ENCODE results near the gene SPRR1B. TPM values are rescaled to one million over a fixed set of nuclear protein-coding genes. Genes with fewer than 3 reads are reported as not detected.
"Not testable (repeated sequence)": the region's sequence is repeated elsewhere in the genome, so short reads cannot be mapped to it uniquely, and the experiment has no call there.

Gene SPRR1B
- total RNA-seq, 3 donors from 2014 or later = not detected

GRCh38 chr1:153000294-153000693, 30.7 kb upstream of the SPRR1B start:
- no peak overlapping the region for H3K4me3 ChIP-seq
- no peaks in the 10 kb centered on the region for H3K9me3 ChIP-seq
- intact Hi-C loops (cut with DNase I, micrococcal nuclease) = no loop called here
- no peak for TF ChIP-seq CTCF (IDR thresholded peaks at IDR 0.05)
- no peak for DNase-seq
- H3K4me1 ChIP-seq (ENCODE audit: low read depth) = no peaks in the 10 kb centered on the region
- no peaks in the 10 kb centered on the region for H3K36me3 ChIP-seq (ENCODE audit: low read depth)
- ATAC-seq = no peak

GRCh38 chr1:153001382-153001781, 29.6 kb upstream of the SPRR1B start, which contains the start of gene SPRR3:
Gene SPRR3, plus strand, starts transcription at chr1:153001749. Its CDS starts 1,272 bp downstream, at chr1:153003021.
- no peak for TF ChIP-seq CTCF (IDR thresholded peaks at IDR 0.05)
- intact Hi-C loops (cut with DNase I, micrococcal nuclease) = no loop called here

GRCh38 chr1:153011235-153011758, 19.7 kb upstream of the SPRR1B start:
- H3K4me3 ChIP-seq; H3K36me3 ChIP-seq (ENCODE audit: low read depth); ATAC-seq; H3K9me3 ChIP-seq; intact Hi-C loops (cut with DNase I, micrococcal nuclease); H3K4me1 ChIP-seq (ENCODE audit: low read depth); DNase-seq: not testable (repeated sequence)

More at GRCh38 chr1:153001382-153001781, 29.6 kb upstream of the SPRR1B start, which contains the start of gene SPRR3:
- H3K4me1 ChIP-seq (ENCODE audit: low read depth) = no peaks in the 10 kb centered on the region
- H3K9me3 ChIP-seq = no peaks in the 10 kb centered on the region
- no peaks in the 10 kb centered on the region for H3K36me3 ChIP-seq (ENCODE audit: low read depth)
- ATAC-seq (no peak), DNase-seq (no peak)
- no peak within 1 kb of the TSS for H3K4me3 ChIP-seq

GRCh38 chr1:153021829-153022228, 9.2 kb upstream of the SPRR1B start:
- intact Hi-C loops (cut with DNase I, micrococcal nuclease); ATAC-seq; H3K36me3 ChIP-seq (ENCODE audit: low read depth); DNase-seq; H3K4me3 ChIP-seq; H3K4me1 ChIP-seq (ENCODE audit: low read depth); H3K9me3 ChIP-seq: not testable (repeated sequence)

GRCh38 chr1:153022340-153022739, 8.7 kb upstream of the SPRR1B start:
- H3K4me1 ChIP-seq (ENCODE audit: low read depth); H3K4me3 ChIP-seq; H3K36me3 ChIP-seq (ENCODE audit: low read depth); intact Hi-C loops (cut with DNase I, micrococcal nuclease); DNase-seq; H3K9me3 ChIP-seq; ATAC-seq: not testable (repeated sequence)

- intact Hi-C loops (cut with DNase I, micrococcal nuclease) = no loop called here
- DNase-seq (no peak), ATAC-seq (no peak)
- Histone ChIP-seq H3K36me3 (ENCODE audit: low read depth) (no peaks in the 10 kb centered on the region), H3K9me3 (no peaks in the 10 kb centered on the region), H3K4me1 (ENCODE audit: low read depth) (no peaks in the 10 kb centered on the region), H3K4me3 (no peak overlapping the region)
- no peak for TF ChIP-seq CTCF (IDR thresholded peaks at IDR 0.05)
Measured at GRCh38 chr1:153023109-153023508, 7.9 kb upstream of the SPRR1B start.

- H3K36me3 ChIP-seq (ENCODE audit: low read depth) = no peaks in the 10 kb centered on the region
- ATAC-seq = no peak
- H3K4me1 ChIP-seq (ENCODE audit: low read depth) = no peaks in the 10 kb centered on the region
- TF ChIP-seq CTCF (IDR thresholded peaks at IDR 0.05) = no peak
- intact Hi-C loops (cut with DNase I, micrococcal nuclease) = no loop called here
- H3K9me3 ChIP-seq = no peaks in the 10 kb centered on the region
- no peak overlapping the region for H3K4me3 ChIP-seq
- no peak for DNase-seq
Measured at GRCh38 chr1:153024413-153024812, 6.6 kb upstream of the SPRR1B start.
